Measurements from ENCODE around the gene LYG1. TPM values are rescaled to one million over a fixed set of nuclear protein-coding genes. Genes with fewer than 3 reads are reported as not detected.

The LYG1 gene
- total and polyA plus RNA-seq, 2 of the 13 experiments (the other 11 are each of a cell fraction or from before 2014, with no cell fraction given), result 1.00 to 2.9 TPM

DNA sequence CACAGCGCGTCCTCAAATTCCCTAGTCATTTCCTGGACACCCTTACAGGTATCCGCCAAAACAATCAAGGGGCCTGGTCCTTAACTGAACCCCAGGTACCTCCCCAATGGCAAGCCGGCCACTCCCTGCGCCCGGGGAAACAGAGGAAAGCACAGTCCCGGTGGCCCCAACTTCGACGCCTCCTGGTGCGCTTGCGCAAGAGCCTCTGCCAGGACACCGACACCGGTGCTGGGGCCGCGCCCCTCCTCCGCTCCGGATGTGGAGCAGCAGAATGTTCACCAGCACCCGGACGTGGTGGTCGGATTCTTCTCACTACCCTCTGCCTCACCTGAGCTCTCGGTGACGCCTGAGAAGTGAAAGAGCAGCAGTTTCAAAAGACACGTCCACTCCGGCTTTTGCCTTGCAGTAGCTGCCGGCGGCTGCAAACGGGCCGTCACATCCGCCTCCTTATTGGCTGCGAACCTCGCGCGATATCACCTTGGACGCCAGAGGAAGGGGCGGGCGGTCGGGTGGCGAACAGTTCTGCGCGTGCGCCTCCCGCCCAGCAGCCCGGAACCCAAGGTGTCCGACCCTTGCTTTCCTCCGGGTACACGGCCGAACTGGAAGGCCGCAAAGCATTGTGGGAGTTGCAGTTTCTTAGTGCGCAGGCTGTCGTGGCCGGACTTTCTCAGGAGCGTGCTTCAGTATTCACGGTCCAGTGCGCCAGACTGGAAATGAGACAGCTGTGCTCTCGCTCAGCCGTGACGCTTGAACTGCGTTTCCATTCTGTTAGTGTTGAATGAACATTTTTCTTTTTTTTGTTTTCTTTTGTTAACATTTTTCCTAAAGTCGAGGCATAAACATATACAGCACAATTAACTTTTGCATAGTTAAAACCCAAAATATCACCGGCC lies 35.2 kb upstream of the LYG1 start, which contains the start of gene TXNDC9 (continued):
- TF ChIP-seq, protein P1, sequence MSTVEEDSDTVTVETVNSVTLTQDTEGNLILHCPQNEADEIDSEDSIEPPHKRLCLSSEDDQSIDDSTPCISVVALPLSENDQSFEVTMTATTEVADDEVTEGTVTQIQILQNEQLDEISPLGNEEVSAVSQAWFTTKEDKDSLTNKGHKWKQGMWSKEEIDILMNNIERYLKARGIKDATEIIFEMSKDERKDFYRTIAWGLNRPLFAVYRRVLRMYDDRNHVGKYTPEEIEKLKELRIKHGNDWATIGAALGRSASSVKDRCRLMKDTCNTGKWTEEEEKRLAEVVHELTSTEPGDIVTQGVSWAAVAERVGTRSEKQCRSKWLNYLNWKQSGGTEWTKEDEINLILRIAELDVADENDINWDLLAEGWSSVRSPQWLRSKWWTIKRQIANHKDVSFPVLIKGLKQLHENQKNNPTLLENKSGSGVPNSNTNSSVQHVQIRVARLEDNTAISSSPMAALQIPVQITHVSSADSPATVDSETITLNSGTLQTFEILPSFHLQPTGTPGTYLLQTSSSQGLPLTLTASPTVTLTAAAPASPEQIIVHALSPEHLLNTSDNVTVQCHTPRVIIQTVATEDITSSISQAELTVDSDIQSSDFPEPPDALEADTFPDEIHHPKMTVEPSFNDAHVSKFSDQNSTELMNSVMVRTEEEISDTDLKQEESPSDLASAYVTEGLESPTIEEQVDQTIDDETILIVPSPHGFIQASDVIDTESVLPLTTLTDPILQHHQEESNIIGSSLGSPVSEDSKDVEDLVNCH (CRISPR knock-in tag; IDR thresholded peaks at IDR 0.05), result 0 out of 2 replicates have a peak, but pooled peaks have one; percentile 74
- TF ChIP-seq AKAP8 (CRISPR knock-in tag; IDR thresholded peaks at IDR 0.05) (peak; percentile 75), U2AF2 (IDR thresholded peaks at IDR 0.05; ENCODE audit: low read depth, low read length) (0 out of 2 replicates have a peak, but pooled peaks have one; percentile 18), NFE2 (CRISPR knock-in tag; IDR thresholded peaks at IDR 0.05) (no peak), ZNF256 (CRISPR knock-in tag; conservative IDR thresholded peaks at IDR 0.05) (no peak), HNRNPL (IDR thresholded peaks at IDR 0.05; ENCODE audit: low read depth, low read length) (0 out of 2 replicates have a peak, but pooled peaks have one; percentile 43), ZSCAN25 (CRISPR knock-in tag; IDR thresholded peaks at IDR 0.05) (peak; percentile 76), ZNF776 (CRISPR knock-in tag; IDR thresholded peaks at IDR 0.05) (peak; percentile 78; the same call in 1 of the 2 replicates), MIER3 (CRISPR knock-in tag; IDR thresholded peaks at IDR 0.05; ENCODE audit: borderline replicate concordance) (peak; percentile 95), SKI (IDR thresholded peaks at IDR 0.05; ENCODE audit: partially characterized antibody) (peak; percentile 51), ZNF552 (CRISPR knock-in tag; IDR thresholded peaks at IDR 0.05; ENCODE audit: borderline replicate concordance) (0 out of 2 replicates have a peak, but pooled peaks have one; percentile 68), NFYB (CRISPR knock-in tag; IDR thresholded peaks at IDR 0.05) (peak; percentile 82), ZNF546 (CRISPR knock-in tag; conservative IDR thresholded peaks at IDR 0.05) (peak; percentile 89), ZMYM4 (CRISPR knock-in tag; IDR thresholded peaks at IDR 0.05) (peak; percentile 97)
- TF ChIP-seq, protein P2, sequence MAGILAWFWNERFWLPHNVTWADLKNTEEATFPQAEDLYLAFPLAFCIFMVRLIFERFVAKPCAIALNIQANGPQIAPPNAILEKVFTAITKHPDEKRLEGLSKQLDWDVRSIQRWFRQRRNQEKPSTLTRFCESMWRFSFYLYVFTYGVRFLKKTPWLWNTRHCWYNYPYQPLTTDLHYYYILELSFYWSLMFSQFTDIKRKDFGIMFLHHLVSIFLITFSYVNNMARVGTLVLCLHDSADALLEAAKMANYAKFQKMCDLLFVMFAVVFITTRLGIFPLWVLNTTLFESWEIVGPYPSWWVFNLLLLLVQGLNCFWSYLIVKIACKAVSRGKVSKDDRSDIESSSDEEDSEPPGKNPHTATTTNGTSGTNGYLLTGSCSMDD (CRISPR knock-in tag; IDR thresholded peaks at IDR 0.05), result no peak
- TF ChIP-seq, protein P3, sequence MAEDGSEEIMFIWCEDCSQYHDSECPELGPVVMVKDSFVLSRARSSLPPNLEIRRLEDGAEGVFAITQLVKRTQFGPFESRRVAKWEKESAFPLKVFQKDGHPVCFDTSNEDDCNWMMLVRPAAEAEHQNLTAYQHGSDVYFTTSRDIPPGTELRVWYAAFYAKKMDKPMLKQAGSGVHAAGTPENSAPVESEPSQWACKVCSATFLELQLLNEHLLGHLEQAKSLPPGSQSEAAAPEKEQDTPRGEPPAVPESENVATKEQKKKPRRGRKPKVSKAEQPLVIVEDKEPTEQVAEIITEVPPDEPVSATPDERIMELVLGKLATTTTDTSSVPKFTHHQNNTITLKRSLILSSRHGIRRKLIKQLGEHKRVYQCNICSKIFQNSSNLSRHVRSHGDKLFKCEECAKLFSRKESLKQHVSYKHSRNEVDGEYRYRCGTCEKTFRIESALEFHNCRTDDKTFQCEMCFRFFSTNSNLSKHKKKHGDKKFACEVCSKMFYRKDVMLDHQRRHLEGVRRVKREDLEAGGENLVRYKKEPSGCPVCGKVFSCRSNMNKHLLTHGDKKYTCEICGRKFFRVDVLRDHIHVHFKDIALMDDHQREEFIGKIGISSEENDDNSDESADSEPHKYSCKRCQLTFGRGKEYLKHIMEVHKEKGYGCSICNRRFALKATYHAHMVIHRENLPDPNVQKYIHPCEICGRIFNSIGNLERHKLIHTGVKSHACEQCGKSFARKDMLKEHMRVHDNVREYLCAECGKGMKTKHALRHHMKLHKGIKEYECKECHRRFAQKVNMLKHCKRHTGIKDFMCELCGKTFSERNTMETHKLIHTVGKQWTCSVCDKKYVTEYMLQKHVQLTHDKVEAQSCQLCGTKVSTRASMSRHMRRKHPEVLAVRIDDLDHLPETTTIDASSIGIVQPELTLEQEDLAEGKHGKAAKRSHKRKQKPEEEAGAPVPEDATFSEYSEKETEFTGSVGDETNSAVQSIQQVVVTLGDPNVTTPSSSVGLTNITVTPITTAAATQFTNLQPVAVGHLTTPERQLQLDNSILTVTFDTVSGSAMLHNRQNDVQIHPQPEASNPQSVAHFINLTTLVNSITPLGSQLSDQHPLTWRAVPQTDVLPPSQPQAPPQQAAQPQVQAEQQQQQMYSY (CRISPR knock-in tag; IDR thresholded peaks at IDR 0.05), result peak; percentile 83
